H1 (cell line): ENCODE results near the gene WDR45. TPM values are rescaled to one million over a fixed set of nuclear protein-coding genes. Genes with fewer than 3 reads are reported as not detected.
A peak's percentile ranks its signal among the peaks of the same experiment; 100 is the strongest.

Experiments used
- CHD1 ChIP-seq: IDR thresholded peaks from 2 replicates; pipeline ENCODE4 v1.6.1; 2012; ENCODE audit warnings: low read depth, low read length, improper control_type of control experiment
- EGR1 ChIP-seq: IDR thresholded peaks from 2 replicates; pipeline ENCODE4 v1.6.1; 2011; ENCODE audit warnings: low read depth, low read length, borderline replicate concordance
- HDAC6 ChIP-seq: IDR thresholded peaks from one replicate; pipeline ENCODE4 v1.7.1; 2012; ENCODE audit warnings: low read depth, mild to moderate bottlenecking, inconsistent platforms, low read length, moderate library complexity
- JUN ChIP-seq: IDR thresholded peaks from 2 replicates; pipeline ENCODE4 v1.6.1; 2011; ENCODE audit warnings: low read depth, mild to moderate bottlenecking, improper control_type of control experiment, low read length
- KDM1A ChIP-seq: fragments of 200-600, 300-600 bp; sonication (generic); IDR thresholded peaks from 2 replicates; pipeline ENCODE4 v1.7.1; 2016; ENCODE audit warnings: mild to moderate bottlenecking, low read length, borderline replicate concordance
- KDM4A ChIP-seq: IDR thresholded peaks from one replicate; pipeline ENCODE4 v1.7.1; 2012; ENCODE audit warnings: low read depth, mild to moderate bottlenecking, moderate library complexity, low read length, inconsistent platforms; ENCODE audit not compliant: severe bottlenecking
- MAFK ChIP-seq: IDR thresholded peaks from 2 replicates; pipeline ENCODE4 v1.6.1; 2012; ENCODE audit warnings: low read depth, mild to moderate bottlenecking, improper control_type of control experiment, low read length
- PHF8 ChIP-seq: fragments of 200-600 bp; sonication (generic); conservative IDR thresholded peaks from 2 replicates; pipeline ENCODE4 v1.7.1; 2012; ENCODE audit warnings: low read depth, mild to moderate bottlenecking, inconsistent platforms, low read length, moderate library complexity
- POU5F1 ChIP-seq: IDR thresholded peaks from 2 replicates; pipeline ENCODE4 v1.6.1; 2011; ENCODE audit warnings: low read depth, mild to moderate bottlenecking, low read length, moderate library complexity
- RAD21 ChIP-seq, 2 experiments: IDR thresholded peaks in 1 of 2; conservative IDR thresholded peaks in 1 of 2; 2 replicates each; pipeline ENCODE4 v1.6.1; 2011; ENCODE audit warnings: low read depth in 2 of 2, low read length in 2 of 2, improper control_type of control experiment in 1 of 2, inconsistent platforms in 1 of 2, mild to moderate bottlenecking in 1 of 2, moderate library complexity in 1 of 2
- SIN3A ChIP-seq, 2 experiments: IDR thresholded peaks in 1 of 2; conservative IDR thresholded peaks in 1 of 2; 2 replicates each; pipeline ENCODE4 v1.6.1; 2011 to 2012; ENCODE audit warnings: low read length in 2 of 2, improper control_type of control experiment in 1 of 2, low read depth in 1 of 2, mild to moderate bottlenecking in 1 of 2
- SIX5 ChIP-seq: IDR thresholded peaks from 2 replicates; pipeline ENCODE4 v1.6.1; 2011; ENCODE audit warnings: mild to moderate bottlenecking, low read depth, low read length
- SP1 ChIP-seq: IDR thresholded peaks from 2 replicates; pipeline ENCODE4 v1.6.1; 2011; ENCODE audit warnings: low read depth, low read length
- SP4 ChIP-seq: IDR thresholded peaks from 2 replicates; pipeline ENCODE4 v1.6.1; 2012; ENCODE audit warnings: low read length, inconsistent platforms
- polyA plus RNA-seq, 7 experiments: library from polyadenylated mRNA; depleted of rRNA in 3 of 7; stranded (reverse) in 5 of 7; unstranded in 2 of 7; fragments of >200 nt in 5 of 7; fragments of 200-250 nt in 2 of 7; gene quantifications; 1 replicate in 5 of 7; 2 replicates in 1 of 7; 4 replicates in 1 of 7; pipeline versions ENCODE4 v1.2.1 to v1.2.3, GENCODE V29; 2011 to 2013; ENCODE audit warnings: missing spikeins in 2 of 7, mixed read lengths in 2 of 7
- total RNA-seq: library from RNA; stranded (reverse); fragmentation: NEBNext Ultra II Directional; extraction: Animal tissue kit (Norgen Biotek cat#: 25700); gene quantifications from 2 replicates; pipeline ENCODE4 v1.2.1, GENCODE V29; 2021

The WDR45 gene
- total and polyA plus RNA-seq, 2 of the 8 experiments (the other 6 are each of a cell fraction or from before 2014, with no cell fraction given): 27.9 to 49.7 TPM

GRCh38 chrX:49040376-49040955, 39.2 kb downstream of the WDR45 start (continued):
- TF ChIP-seq CHD1: no peak
- TF ChIP-seq JUN: no peak
- TF ChIP-seq POU5F1: no peak
- no peak for TF ChIP-seq RAD21 (IDR thresholded peaks at IDR 0.05 in 1 of 2, conservative IDR thresholded peaks at IDR 0.05 in 1 of 2; ENCODE audit: low read depth in 2 of 2, low read length in 2 of 2)
- TF ChIP-seq SIX5: no peak
- TF ChIP-seq MAFK: no peak
- TF ChIP-seq PHF8: no peak
- peak in 1 of 2 experiments; percentile 42; a peak in 1 of 4 replicates for TF ChIP-seq SIN3A (conservative IDR thresholded peaks at IDR 0.05 in 1 of 2, IDR thresholded peaks at IDR 0.05 in 1 of 2; ENCODE audit: low read depth in 1 of 2, low read length in 2 of 2)
- no peak for TF ChIP-seq EGR1
- peak; percentile 36; the same call in 1 of the 2 replicates for TF ChIP-seq SP1
- TF ChIP-seq HDAC6: no peak
- no peak for TF ChIP-seq SP4
- no peak for TF ChIP-seq KDM1A
- no peak for TF ChIP-seq KDM4A
- TF ChIP-seq, all 59 proteins: peak for 4
